GM18861 (cell line): ENCODE data around the gene ATRAID.
"Not testable (repeated sequence)": the region's sequence is repeated elsewhere in the genome, so short reads cannot be mapped to it uniquely, and the experiment has no call there.

Experiments
- ATAC-seq: cut with Tn5 transposase; IDR thresholded peaks from one replicate; pipeline ENCODE4 v1.9.1; 2021; ENCODE audit not compliant: unreplicated experiment

Gene ATRAID

GRCh38 chr2:27194538-27195354 lies 17.1 kb upstream of the ATRAID start:
- no peak for ATAC-seq

- ATAC-seq = not testable (repeated sequence)
These were observed 16.0 kb upstream of the ATRAID start for GRCh38 chr2:27195799-27196198.

GRCh38 chr2:27198068-27198467 lies 13.8 kb upstream of the ATRAID start:
- not testable (repeated sequence) for ATAC-seq

- ATAC-seq = no peak
These were observed 13.2 kb upstream of the ATRAID start for GRCh38 chr2:27198627-27199026.

GRCh38 chr2:27199241-27199640 lies 12.6 kb upstream of the ATRAID start:
- ATAC-seq = no peak

- ATAC-seq = no peak
These were observed 10.2 kb upstream of the ATRAID start for GRCh38 chr2:27201675-27202074.

GRCh38 chr2:27202854-27203253 lies 9.0 kb upstream of the ATRAID start:
- ATAC-seq = no peak

- no peak for ATAC-seq
These were observed 8.1 kb upstream of the ATRAID start for GRCh38 chr2:27203741-27204140.

GRCh38 chr2:27204566-27204965 lies 7.3 kb upstream of the ATRAID start:
- ATAC-seq = no peak

- no peak for ATAC-seq
These were observed 6.6 kb upstream of the ATRAID start for GRCh38 chr2:27205206-27205605.

GRCh38 chr2:27206346-27206745 lies 5.5 kb upstream of the ATRAID start:
- no peak for ATAC-seq

GRCh38 chr2:27208486-27209050 lies 3.3 kb upstream of the ATRAID start:
- no peak for ATAC-seq

- ATAC-seq = no peak
These were observed 2.0 kb upstream of the ATRAID start for GRCh38 chr2:27209621-27210401.

GRCh38 chr2:27211241-27211942 lies 449 bp upstream of the ATRAID start:
- ATAC-seq = peak; percentile 6

- peak; percentile 13 for ATAC-seq
These were observed 1.0 kb downstream of the ATRAID start for GRCh38 chr2:27212626-27213471.

- ATAC-seq = no peak
These were observed 3.1 kb downstream of the ATRAID start for GRCh38 chr2:27214941-27215340.

- no peak for ATAC-seq
These were observed 4.7 kb downstream of the ATRAID start for GRCh38 chr2:27216416-27217137.

- peak; percentile 65 for ATAC-seq
These were observed 5.6 kb downstream of the ATRAID start, which contains the start of gene CAD for GRCh38 chr2:27217173-27218121. Gene CAD (plus strand): TSS chr2:27217369. CDS start chr2:27217552, 183 bp downstream.
